Measurements from ENCODE around the gene KCNF1. TPM values are rescaled to one million over a fixed set of nuclear protein-coding genes. Genes with fewer than 3 reads are reported as not detected.

KCNF1 gene
- total and polyA plus RNA-seq, 4 donors, result 0.09 TPM; not detected in 3

GRCh38 chr2:10864251-10864650 lies 47.5 kb upstream of the KCNF1 start:
- TF ChIP-seq CTCF (IDR thresholded peaks at IDR 0.05; ENCODE audit: low read depth, low read length, missing input control) (no peak), HNF4A (conservative IDR thresholded peaks at IDR 0.05) (no peak), MAX (IDR thresholded peaks at IDR 0.05) (no peak)
- Histone ChIP-seq H3K27ac (ENCODE audit: low read depth in 1 of 2, low read length in 2 of 2) (no peak overlapping the region), H3K36me3 (ENCODE audit: control insufficient read depth in 4 of 4, insufficient read depth in 3 of 4, low read depth in 1 of 4, low read length in 3 of 4) (no peaks in the 10 kb centered on the region), H3K27me3 (ENCODE audit: control insufficient read depth in 4 of 4, insufficient read depth in 4 of 4, low read length in 3 of 4) (peaks cover 0 to 2% (median 0%) of the 10 kb centered on the region in 4 donors), H3K9ac (ENCODE audit: low read depth in 1 of 2, low read length in 2 of 2) (no peak overlapping the region), H3K4me3 (ENCODE audit: low read depth in 1 of 3, low read length in 3 of 3) (no peak overlapping the region), H3K4me1 (ENCODE audit: control insufficient read depth in 4 of 4, insufficient read depth in 4 of 4, low read length in 3 of 4) (no peaks in the 10 kb centered on the region), H3K9me3 (ENCODE audit: control insufficient read depth in 4 of 4, low read length in 3 of 4) (no peaks in the 10 kb centered on the region)
- DNase-seq (ENCODE audit: low spot score), result no peak
- WGBS, result 73% methylated on average over 10 of the region's 10 CpGs

GRCh38 chr2:10864861-10865636 lies 46.7 kb upstream of the KCNF1 start:
- TF ChIP-seq TAF1 (conservative IDR thresholded peaks at IDR 0.05), result no peak
- TF ChIP-seq MAX (IDR thresholded peaks at IDR 0.05), result no peak
- TF ChIP-seq HNF4G (IDR thresholded peaks at IDR 0.05), result no peak
- TF ChIP-seq CTCF (IDR thresholded peaks at IDR 0.05; ENCODE audit: low read depth, low read length, missing input control), result no peak
- TF ChIP-seq SP1 (IDR thresholded peaks at IDR 0.05), result no peak
- TF ChIP-seq NR2F2 (IDR thresholded peaks at IDR 0.05), result no peak
- 78% methylated on average over 14 of the region's 14 CpGs for WGBS
- Histone ChIP-seq H3K4me3 (ENCODE audit: low read depth in 1 of 3, low read length in 3 of 3) (no peak overlapping the region), H3K4me1 (ENCODE audit: control insufficient read depth in 4 of 4, insufficient read depth in 4 of 4, low read length in 3 of 4) (no peaks in the 10 kb centered on the region), H3K27me3 (ENCODE audit: control insufficient read depth in 4 of 4, insufficient read depth in 4 of 4, low read length in 3 of 4) (peaks cover 0 to 2% (median 0%) of the 10 kb centered on the region in 4 donors), H3K36me3 (ENCODE audit: control insufficient read depth in 4 of 4, insufficient read depth in 3 of 4, low read depth in 1 of 4, low read length in 3 of 4) (no peaks in the 10 kb centered on the region), H3K9me3 (ENCODE audit: control insufficient read depth in 4 of 4, low read length in 3 of 4) (no peaks in the 10 kb centered on the region), H3K9ac (ENCODE audit: low read depth in 1 of 2, low read length in 2 of 2) (no peak overlapping the region), H3K27ac (ENCODE audit: low read depth in 1 of 2, low read length in 2 of 2) (no peak overlapping the region)
- DNase-seq (ENCODE audit: low spot score), result no peak

GRCh38 chr2:10865841-10866240 lies 45.9 kb upstream of the KCNF1 start:
- Histone ChIP-seq H3K27me3 (ENCODE audit: control insufficient read depth in 4 of 4, insufficient read depth in 4 of 4, low read length in 3 of 4) (peaks cover 0 to 2% (median 0%) of the 10 kb centered on the region in 4 donors), H3K4me3 (ENCODE audit: low read depth in 1 of 3, low read length in 3 of 3) (no peak overlapping the region), H3K4me1 (ENCODE audit: control insufficient read depth in 4 of 4, insufficient read depth in 4 of 4, low read length in 3 of 4) (no peaks in the 10 kb centered on the region), H3K36me3 (ENCODE audit: control insufficient read depth in 4 of 4, insufficient read depth in 3 of 4, low read depth in 1 of 4, low read length in 3 of 4) (no peaks in the 10 kb centered on the region), H3K9ac (ENCODE audit: low read depth in 1 of 2, low read length in 2 of 2) (no peak overlapping the region), H3K27ac (ENCODE audit: low read depth in 1 of 2, low read length in 2 of 2) (no peak overlapping the region), H3K9me3 (ENCODE audit: control insufficient read depth in 4 of 4, low read length in 3 of 4) (no peaks in the 10 kb centered on the region)
- no peak for DNase-seq (ENCODE audit: low spot score)
- WGBS, result 85% methylated on average over 10 of the region's 10 CpGs
- TF ChIP-seq SP1 (IDR thresholded peaks at IDR 0.05) (no peak), HNF4G (IDR thresholded peaks at IDR 0.05) (no peak), YY1 (IDR thresholded peaks at IDR 0.05) (no peak), FOXA1 (IDR thresholded peaks at IDR 0.05) (no peak), NR2F2 (IDR thresholded peaks at IDR 0.05) (no peak), EGR1 (IDR thresholded peaks at IDR 0.05; ENCODE audit: low read depth in 2 of 2) (no peak), RXRA (IDR thresholded peaks at IDR 0.05) (no peak), FOXA2 (IDR thresholded peaks at IDR 0.05) (no peak)
